Adrenal gland (tissue), 5 donors: ENCODE data around the gene ZCCHC7.

ENCODE experiments used
- POLR2A ChIP-seq, 2 donors: fragments of 450-650 bp; IDR thresholded peaks; one replicate each; pipeline ENCODE4 v1.6.1; 2017; ENCODE audit warnings: antibody characterized with exemption in 2 of 2, mild to moderate bottlenecking in 2 of 2, moderate library complexity in 1 of 2
- TF ChIP-seq, protein P1 (sequence below), 6 experiments: fragments of 450-650 bp in 4 of 6; fragments of 200-600 bp in 2 of 6; sonication (generic) in 1 of 6; IDR thresholded peaks; 1 replicate in 5 of 6; 2 replicates in 1 of 6; pipeline versions ENCODE4 v1.5.1 to v1.8.0; 2016 to 2021; ENCODE audit warnings: antibody characterized with exemption in 6 of 6, mild to moderate bottlenecking in 2 of 6, moderate library complexity in 1 of 6
- donor health status: DM: no; HTN: no; CAD: no.

GRCh38 chr9:37127018-37127417, 6.6 kb downstream of the ZCCHC7 start:
- TF ChIP-seq, protein P1, sequence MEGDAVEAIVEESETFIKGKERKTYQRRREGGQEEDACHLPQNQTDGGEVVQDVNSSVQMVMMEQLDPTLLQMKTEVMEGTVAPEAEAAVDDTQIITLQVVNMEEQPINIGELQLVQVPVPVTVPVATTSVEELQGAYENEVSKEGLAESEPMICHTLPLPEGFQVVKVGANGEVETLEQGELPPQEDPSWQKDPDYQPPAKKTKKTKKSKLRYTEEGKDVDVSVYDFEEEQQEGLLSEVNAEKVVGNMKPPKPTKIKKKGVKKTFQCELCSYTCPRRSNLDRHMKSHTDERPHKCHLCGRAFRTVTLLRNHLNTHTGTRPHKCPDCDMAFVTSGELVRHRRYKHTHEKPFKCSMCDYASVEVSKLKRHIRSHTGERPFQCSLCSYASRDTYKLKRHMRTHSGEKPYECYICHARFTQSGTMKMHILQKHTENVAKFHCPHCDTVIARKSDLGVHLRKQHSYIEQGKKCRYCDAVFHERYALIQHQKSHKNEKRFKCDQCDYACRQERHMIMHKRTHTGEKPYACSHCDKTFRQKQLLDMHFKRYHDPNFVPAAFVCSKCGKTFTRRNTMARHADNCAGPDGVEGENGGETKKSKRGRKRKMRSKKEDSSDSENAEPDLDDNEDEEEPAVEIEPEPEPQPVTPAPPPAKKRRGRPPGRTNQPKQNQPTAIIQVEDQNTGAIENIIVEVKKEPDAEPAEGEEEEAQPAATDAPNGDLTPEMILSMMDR (IDR thresholded peaks at IDR 0.05) = no peak
- TF ChIP-seq POLR2A (IDR thresholded peaks at IDR 0.05) = no peak
